Fibroblast of the conjunctiva (primary cell): ENCODE measurements around the gene C8G.

Experiments used
- DNase-seq: peaks from one replicate; pipeline ENCODE4 v3.0.0-alpha.2; 2010; ENCODE audit warnings: low read depth

C8G gene

GRCh38 chr9:136941231-136942111, 3.6 kb upstream of the C8G start:
- DNase-seq: no peak

DNA sequence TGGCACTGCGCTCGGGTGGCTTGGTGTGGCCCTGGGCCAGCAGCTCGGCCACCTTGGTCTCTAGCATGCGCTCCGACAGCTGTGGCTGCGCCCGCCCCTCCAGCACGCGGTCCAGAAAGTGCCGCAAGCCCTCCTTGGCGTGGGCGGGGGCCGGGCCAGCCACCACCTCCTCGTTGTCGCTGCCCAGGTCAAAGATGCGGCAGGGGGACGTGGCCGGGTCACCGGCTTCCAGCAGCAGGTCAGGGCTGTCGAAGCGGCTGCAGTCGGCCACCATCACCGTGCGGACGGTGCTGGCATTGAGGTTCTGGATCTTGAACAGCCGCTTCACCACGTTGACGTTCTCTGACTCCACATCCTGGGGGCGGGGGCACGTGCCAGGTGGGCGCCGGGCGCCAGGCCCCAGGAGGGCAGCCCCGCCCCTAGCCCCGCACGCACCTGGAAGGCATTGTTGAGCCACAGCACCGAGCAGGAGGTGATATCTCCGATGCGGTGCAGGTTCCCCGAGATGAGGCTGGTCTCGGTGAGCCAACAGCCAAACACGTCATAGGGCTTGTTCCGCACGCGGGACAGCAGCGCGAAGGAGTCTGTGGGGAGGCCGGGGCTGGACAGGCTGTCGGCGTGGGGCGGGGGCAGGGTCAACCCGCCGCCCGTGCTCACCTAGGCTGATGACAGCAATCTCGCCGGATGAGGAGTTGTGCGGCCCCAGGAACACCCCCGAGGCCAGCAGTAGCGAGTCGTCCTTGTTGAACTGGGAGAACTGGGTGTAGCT, 2.7 kb upstream of the C8G start:
- DNase-seq: no peak

DNA sequence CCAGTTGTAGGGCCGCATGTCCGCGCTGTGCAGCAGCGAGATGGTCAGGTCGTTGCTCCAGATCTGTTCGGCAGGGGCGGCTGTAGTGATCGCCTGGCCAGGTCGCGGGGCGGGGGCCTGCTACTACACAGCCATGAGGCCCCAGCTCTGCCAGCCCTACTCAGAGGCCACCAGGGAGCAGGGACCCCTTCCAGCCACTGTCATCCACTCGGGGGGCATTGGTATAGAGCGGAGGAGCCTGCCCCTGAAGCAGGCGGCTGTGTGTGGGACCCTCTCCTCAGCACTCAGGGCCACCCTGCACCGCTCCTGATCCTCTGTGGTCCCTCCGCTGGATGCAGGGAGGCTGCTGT, 2.2 kb upstream of the C8G start:
- DNase-seq: no peak

DNA sequence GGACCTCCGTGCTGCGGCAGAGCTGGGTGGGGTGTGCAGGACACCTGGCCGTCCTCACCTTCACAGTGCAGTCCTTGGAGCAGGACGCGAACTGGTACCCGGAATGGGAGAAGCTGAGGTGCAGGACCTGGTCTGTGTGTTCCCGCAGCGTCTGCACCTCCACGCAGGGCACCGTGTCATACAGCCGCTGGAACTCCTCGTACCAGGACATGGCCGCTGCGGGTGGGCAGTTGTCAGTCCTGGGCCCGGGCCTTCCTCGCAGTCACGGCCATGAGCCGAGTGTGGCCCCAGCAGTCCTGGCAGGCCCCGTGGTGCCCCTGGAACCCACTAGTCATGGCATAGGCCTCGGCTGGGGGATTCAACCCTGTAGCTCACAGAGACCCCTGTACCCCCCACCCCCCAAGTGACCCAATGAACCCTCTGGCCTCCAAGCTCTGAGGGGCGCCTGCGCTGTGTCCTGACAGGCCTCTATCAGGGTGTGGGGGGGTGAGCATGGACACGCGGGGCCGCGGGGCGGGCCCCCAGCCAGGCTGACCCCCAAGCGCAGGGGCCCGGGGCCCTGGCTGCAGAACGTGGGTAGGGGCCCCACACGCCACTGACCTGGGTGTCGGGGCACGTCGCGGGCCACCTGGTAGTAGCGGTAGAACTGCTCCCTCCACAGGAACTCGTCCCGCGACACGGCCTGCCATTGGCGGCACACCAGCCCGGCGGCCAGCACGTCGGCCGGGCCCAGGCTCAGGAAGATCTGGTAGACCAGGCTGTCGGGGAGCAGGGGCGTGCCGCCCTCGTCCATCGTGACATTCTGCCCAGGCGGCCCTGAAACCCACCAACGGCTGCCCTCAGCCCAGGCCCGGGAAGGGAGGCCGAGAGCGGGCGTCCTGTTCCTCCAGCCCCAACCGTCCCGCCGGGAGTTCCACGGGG, 1.5 kb upstream of the C8G start:
- no peak for DNase-seq

GRCh38 chr9:136944212-136944518, 878 bp upstream of the C8G start:
- DNase-seq: no peak

DNA sequence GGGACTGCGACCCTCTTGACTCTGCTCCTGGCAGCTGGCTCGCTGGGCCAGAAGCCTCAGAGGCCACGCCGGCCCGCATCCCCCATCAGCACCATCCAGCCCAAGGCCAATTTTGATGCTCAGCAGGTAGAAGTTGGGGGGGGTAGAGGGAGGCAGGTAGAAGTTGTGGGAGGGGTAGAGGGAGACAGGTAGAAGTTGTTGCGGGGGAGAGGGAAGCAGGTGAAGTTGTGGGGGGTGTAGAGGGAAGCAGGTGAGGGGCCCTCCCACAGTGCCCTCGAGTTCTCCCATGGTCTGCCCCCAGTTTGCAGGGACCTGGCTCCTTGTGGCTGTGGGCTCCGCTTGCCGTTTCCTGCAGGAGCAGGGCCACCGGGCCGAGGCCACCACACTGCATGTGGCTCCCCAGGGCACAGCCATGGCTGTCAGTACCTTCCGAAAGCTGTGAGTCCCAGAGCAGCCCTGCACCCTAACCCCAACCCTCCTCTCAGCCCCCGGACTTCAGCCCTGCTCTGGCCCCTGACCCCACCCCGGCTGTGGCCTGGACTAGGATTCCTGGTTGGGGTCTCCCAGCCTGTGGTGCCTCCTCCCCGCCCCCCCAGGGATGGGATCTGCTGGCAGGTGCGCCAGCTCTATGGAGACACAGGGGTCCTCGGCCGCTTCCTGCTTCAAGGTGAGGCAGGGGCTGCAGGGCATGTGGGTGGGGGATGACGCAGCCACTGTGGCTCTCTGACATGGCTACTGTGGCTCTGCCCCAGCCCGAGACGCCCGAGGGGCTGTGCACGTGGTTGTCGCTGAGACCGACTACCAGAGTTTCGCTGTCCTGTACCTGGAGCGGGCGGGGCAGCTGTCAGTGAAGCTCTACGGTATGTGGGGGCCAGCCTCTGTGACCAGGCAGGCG, 537 bp downstream of the C8G start:
- DNase-seq: no peak

DNA sequence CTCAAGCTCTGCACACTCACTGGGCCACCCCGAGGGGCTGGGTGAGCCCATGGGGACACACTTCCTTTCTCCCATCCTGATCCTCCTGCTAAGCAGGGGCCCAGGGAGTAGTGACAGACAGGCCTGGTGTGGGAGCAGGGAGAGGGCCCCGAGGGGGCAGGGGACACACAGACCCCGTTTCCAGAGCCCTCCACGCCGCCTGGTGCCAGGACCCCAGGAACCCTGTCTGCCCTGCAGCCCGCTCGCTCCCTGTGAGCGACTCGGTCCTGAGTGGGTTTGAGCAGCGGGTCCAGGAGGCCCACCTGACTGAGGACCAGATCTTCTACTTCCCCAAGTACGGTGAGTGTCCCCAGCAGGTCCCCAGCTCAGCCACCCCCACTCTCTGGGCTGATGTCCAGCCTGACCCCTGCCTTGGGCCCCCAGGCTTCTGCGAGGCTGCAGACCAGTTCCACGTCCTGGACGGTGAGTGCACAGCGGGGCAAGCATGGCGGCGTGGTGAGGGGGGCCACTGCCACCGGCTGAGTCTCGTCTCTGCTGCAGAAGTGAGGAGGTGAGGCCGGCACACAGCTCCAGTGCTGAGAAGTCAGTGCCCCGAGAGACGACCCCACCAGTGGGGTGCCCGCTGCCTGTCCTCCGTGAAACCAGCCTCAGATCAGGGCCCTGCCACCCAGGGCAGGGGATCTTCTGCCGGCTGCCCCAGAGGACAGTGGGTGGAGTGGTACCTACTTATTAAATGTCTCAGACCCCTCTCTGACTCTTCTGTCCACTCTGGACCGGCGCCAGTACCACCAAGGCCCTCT, 1.4 kb downstream of the C8G start:
- no peak for DNase-seq

DNA sequence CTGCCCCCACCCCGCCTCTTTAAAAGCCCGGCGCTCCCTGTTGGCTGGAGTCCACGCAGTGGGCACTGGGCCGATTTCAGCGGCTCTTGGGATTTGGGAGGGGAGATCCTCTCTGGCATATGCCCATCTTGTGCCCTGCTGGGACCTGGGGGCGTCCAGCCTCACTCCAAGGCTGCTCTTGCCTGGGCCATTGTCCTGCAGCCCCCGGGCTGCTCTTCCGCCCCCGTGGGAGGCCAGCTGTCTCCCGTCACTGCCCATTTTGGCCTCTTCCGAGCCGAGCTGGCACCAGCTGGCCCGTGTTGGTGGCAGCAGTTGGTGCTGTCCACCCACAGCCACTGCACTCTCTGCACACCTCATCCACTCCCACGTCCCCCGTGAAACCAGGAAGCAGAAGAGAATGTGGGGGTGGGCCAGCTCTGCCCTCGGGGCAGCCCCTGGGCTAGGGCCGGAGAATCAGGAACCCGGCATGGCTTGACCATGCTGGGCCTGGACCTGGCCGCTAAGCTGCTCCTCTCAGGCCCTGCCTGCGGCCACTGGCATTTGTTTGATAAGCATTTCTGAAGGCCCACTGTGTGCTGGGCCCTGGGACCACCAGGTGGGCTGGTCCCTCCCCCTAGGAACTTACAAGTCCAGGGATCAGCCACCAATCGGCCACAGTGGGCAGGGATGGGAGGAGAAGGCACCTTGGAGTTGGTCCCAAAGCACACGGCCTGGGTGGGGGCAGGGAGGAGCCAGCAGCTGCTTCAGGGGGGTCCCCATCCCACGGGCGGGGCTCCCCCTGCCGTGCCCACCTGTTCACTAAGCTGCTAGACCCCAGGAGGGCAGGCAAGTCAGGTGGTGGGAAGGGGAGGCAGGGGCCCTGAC, 2.2 kb downstream of the C8G start:
- no peak for DNase-seq

DNA sequence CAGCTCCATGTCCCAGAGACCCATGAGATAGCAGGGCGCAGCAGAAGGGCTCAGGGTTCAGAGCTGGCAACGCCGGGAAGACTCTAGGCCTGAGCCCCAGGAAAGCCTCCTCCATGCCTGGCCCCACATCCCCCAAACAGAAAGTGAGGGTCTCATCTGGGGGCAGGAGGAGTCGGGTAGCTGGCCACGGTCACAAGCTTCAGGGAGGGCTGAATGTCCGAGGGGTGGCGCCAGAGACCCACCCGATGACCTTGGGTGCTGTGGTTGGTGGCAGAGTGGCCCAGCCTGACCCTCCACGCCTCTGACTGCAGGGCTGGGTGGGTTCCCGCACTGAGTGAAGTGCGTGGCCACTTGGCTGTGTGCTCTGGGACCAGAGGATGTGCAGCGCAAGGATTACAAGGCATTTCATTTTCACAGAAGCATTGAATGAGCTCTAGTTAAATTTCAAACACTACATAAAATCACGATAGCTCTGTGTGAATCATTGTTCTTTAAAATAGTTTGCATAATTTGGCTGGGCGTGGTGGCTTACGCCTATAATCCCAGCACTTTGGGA, 3.0 kb downstream of the C8G start:
- peak; percentile 13 for DNase-seq

- DNase-seq: no peak
Measured at GRCh38 chr9:136949239-136949816, 4.3 kb downstream of the C8G start.

GRCh38 chr9:136949817-136950655, 5.0 kb downstream of the C8G start:
- DNase-seq: peak; percentile 57

DNA sequence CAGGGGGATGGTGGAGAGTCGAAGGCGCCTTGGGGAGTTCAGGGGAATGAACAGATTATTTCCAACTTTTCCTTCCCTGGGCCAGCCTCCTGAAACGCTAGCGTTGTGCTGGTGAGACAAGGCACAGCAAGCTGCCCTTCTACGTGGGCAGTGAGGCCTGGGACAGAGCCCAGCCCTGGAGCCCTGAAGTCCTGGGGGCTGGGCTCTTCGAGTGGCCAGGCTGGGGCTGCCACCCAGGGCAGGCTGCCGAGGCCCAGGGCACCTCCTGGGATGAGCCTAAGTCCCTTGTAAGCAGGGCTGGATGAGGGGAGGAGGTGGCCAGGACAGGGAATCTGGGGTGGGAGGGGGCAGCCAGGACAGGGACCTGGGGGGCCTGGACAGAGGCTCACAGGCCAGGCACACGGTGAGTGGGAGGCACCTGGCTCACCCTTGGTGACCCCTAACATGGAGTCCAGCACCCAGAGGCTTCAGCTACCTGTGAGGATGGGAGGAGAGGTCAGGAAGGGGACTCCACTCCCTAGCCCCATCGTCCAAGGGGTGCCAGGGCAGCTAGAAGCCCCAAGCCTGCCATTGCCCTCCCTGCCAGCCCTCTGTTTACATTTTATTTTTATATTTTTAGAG, 5.7 kb downstream of the C8G start:
- no peak for DNase-seq

DNA sequence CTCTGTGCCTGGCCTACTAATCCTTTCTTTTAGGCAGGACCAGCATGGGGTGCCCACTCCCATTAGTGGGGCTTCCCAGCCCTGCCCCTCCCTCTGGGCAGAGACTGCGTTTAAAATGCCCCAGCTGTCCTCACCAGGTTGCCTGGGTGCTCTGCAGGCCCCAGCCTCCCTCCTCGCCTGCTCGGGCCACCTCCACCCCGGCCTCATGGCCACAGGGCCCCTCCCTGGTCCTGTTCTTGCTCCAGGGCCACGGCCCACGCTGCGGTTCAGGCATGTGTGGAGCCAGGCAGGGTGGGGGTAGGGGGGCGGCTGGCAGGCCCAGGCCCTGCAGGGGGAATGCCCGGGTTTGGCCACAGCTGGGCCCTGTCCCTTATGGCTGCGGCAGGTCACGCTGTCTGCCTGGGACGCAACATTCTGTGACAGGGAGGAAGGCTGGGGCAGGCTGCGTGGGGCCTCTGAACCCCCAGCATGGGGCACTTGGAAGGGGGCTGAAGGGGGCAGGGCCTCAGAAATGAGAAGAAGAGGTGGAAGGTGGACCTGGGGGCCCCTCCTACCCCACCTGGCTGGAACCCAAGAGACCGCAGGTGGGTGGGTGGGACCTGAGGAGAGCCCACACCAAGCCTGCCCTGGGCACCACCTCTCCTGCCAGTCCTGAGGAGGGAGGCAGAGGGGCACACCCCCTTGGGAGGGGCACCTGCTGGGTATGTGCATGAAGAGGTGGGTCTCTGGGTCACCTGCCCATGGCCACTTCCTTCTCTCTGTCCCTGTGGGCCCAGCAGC, 6.7 kb downstream of the C8G start, which contains the start of gene LCN12:
LCN12 (plus strand) TSS at position 733 of the 780 bp plus-strand sequence. CDS start 55 bp downstream, outside the sequence.
- no peak for DNase-seq

- no peak for DNase-seq
Measured at GRCh38 chr9:136952321-136952850, 7.3 kb downstream of the C8G start.

DNA sequence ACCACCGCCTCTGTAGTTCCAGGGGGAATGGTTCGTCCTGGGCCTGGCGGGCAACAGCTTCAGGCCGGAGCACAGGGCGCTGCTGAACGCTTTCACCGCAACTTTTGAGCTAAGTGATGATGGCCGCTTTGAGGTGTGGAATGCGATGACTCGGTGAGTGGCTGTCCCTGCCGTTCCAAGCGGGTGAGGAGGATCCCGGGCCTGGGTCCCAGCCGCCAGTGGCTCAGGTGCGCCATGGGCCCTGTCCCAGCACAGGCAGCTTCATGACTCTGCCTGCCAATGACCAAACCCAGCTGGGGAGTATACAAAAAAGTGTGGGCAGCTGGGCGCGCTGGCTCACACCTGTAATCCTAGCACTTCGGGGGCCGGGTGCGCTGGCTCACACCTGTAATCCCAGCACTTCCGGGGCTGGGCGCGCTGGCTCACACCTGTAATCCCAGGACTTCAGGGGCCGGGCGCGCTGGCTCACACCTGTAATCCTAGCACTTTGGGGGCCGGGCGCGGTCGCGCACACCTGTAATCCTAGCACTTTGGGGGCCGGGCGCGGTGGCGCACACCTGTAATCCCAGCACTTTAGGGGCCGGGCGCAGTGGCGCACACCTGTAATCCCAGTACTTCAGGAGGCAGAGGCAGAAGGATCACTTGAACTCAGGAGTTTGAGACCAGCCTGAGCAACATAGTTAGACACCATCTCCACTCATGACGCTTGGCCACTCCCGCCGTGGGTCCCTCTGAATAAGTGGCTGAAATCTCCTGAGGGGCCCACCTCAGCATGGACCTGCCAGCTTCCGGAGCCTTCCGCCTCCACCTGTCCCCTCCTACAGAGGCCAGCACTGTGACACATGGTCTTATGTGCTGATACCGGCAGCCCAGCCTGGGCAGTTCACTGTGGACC, 8.1 kb downstream of the C8G start:
- no peak for DNase-seq
